Mesenchymal stem cell (in vitro differentiated cells and primary cell): ENCODE data around the gene C19orf33.

ENCODE experiments used
- DNase-seq: peaks from one replicate; pipeline ENCODE4 v3.0.0-alpha.2; 2013
- H2AFZ ChIP-seq: one replicate; pipeline ENCODE4 v1.6.1; 2013; ENCODE audit warnings: low read depth, mild to moderate bottlenecking, control low read depth, inconsistent platforms, low read length, moderate library complexity
- H2AK5ac ChIP-seq: 2 replicates; pipeline ENCODE4 v1.6.1; 2013; ENCODE audit warnings: low read length, moderate library complexity, mild to moderate bottlenecking, inconsistent platforms; ENCODE audit not compliant: severe bottlenecking
- H2BK120ac ChIP-seq: one replicate; pipeline ENCODE4 v1.6.1; 2013; ENCODE audit warnings: low read depth, mild to moderate bottlenecking, inconsistent platforms, low read length, moderate library complexity
- H2BK12ac ChIP-seq, 2 experiments: one replicate each; pipeline ENCODE4 v1.6.1; 2013; ENCODE audit warnings: inconsistent platforms in 2 of 2, low read length in 2 of 2, mild to moderate bottlenecking in 2 of 2, moderate library complexity in 2 of 2, control low read depth in 1 of 2
- H2BK15ac ChIP-seq: one replicate; pipeline ENCODE4 v1.6.1; 2013; ENCODE audit warnings: mild to moderate bottlenecking, low read depth, inconsistent platforms; ENCODE audit not compliant: poor library complexity, severe bottlenecking
- H2BK5ac ChIP-seq: 2 replicates; pipeline ENCODE4 v1.6.1; 2013; ENCODE audit warnings: low read depth, mild to moderate bottlenecking, low read length, control low read depth, inconsistent platforms; ENCODE audit not compliant: poor library complexity, severe bottlenecking
- H3K14ac ChIP-seq, 2 experiments: one replicate each; pipeline ENCODE4 v1.6.1; 2013; ENCODE audit warnings: inconsistent platforms in 2 of 2, low read length in 2 of 2, control low read depth in 1 of 2, mild to moderate bottlenecking in 1 of 2, moderate library complexity in 1 of 2
- H3K18ac ChIP-seq, 2 experiments: one replicate each; pipeline ENCODE4 v1.6.1; 2013; ENCODE audit warnings: inconsistent platforms in 2 of 2, low read length in 2 of 2, control low read depth in 1 of 2, low read depth in 1 of 2, mild to moderate bottlenecking in 1 of 2
- H3K23ac ChIP-seq, 2 experiments: one replicate each; pipeline ENCODE4 v1.6.1; 2013; ENCODE audit warnings: inconsistent platforms in 2 of 2, low read length in 2 of 2, mild to moderate bottlenecking in 2 of 2, moderate library complexity in 2 of 2, control low read depth in 1 of 2
- H3K27ac ChIP-seq: 2 replicates; pipeline ENCODE4 v1.5.1; 2013; ENCODE audit warnings: mild to moderate bottlenecking, moderate library complexity, low read length, control low read depth, inconsistent platforms; ENCODE audit not compliant: poor library complexity, severe bottlenecking
- H3K27me3 ChIP-seq, 2 experiments: 2 replicates each; pipeline versions ENCODE4 v1.6.1 to v1.7.0; 2013; ENCODE audit warnings: low read length in 2 of 2, mild to moderate bottlenecking in 2 of 2, moderate library complexity in 2 of 2, control low read depth in 1 of 2, inconsistent platforms in 1 of 2; ENCODE audit not compliant: control insufficient read depth in 1 of 2, insufficient read depth in 1 of 2
- H3K36me3 ChIP-seq, 2 experiments: 2 replicates each; pipeline versions ENCODE4 v1.6.1 to v1.7.0; 2013; ENCODE audit warnings: low read length in 2 of 2, control low read depth in 1 of 2, inconsistent platforms in 1 of 2, low read depth in 1 of 2, mild to moderate bottlenecking in 1 of 2; ENCODE audit not compliant: insufficient read depth in 2 of 2, control insufficient read depth in 1 of 2
- H3K4ac ChIP-seq, 2 experiments: one replicate each; pipeline ENCODE4 v1.6.1; 2013; ENCODE audit warnings: inconsistent platforms in 2 of 2, low read length in 2 of 2, mild to moderate bottlenecking in 2 of 2, moderate library complexity in 2 of 2, control low read depth in 1 of 2, low read depth in 1 of 2
- H3K4me1 ChIP-seq: 2 replicates; pipeline ENCODE4 v1.6.1; 2013; ENCODE audit warnings: low read depth, low read length, control low read depth; ENCODE audit not compliant: control insufficient read depth, insufficient read depth
- H3K4me2 ChIP-seq: 2 replicates; pipeline ENCODE4 v1.6.1; 2013; ENCODE audit warnings: low read length, mild to moderate bottlenecking, inconsistent platforms; ENCODE audit not compliant: poor library complexity, severe bottlenecking
- H3K4me3 ChIP-seq, 2 experiments: 2 replicates each; pipeline versions ENCODE4 v1.5.1 to v1.7.0; 2013; ENCODE audit warnings: low read length in 2 of 2, mild to moderate bottlenecking in 2 of 2, control low read depth in 1 of 2, low read depth in 1 of 2; ENCODE audit not compliant: insufficient read depth in 1 of 2
- H3K79me1 ChIP-seq: replicated peaks from 2 replicates; pipeline ENCODE4 v1.6.1; 2013; ENCODE audit warnings: mild to moderate bottlenecking, control low read depth, low read length, inconsistent platforms; ENCODE audit not compliant: poor library complexity, severe bottlenecking
- H3K9ac ChIP-seq: 2 replicates; pipeline ENCODE4 v1.7.0; 2013; ENCODE audit warnings: mild to moderate bottlenecking, low read length, moderate library complexity
- H3K9me3 ChIP-seq: 2 replicates; pipeline ENCODE4 v1.7.0; 2013; ENCODE audit warnings: mild to moderate bottlenecking, low read length; ENCODE audit not compliant: control insufficient read depth
- H4K8ac ChIP-seq: one replicate; pipeline ENCODE4 v1.6.1; 2013; ENCODE audit warnings: inconsistent platforms, mild to moderate bottlenecking, low read length, moderate library complexity
- H4K91ac ChIP-seq: one replicate; pipeline ENCODE4 v1.6.1; 2013; ENCODE audit warnings: mild to moderate bottlenecking, low read length, inconsistent platforms
- WGBS: methylation state at CpG from one replicate; pipeline ENCODE4 v1.1.7; 2013; ENCODE audit warnings: mixed read lengths; 5-methylcytosine and 5-hydroxymethylcytosine counted together

C19orf33 gene

GRCh38 chr19:38262585-38263268 is 41.3 kb upstream of the C19orf33 start:
- H2AK5ac ChIP-seq: no peak overlapping the region
- H2BK15ac ChIP-seq: no peak overlapping the region
- H4K8ac ChIP-seq: no peak overlapping the region
- H3K27me3 ChIP-seq: peaks cover 0 to 26% of the 10 kb centered on the region in 2 experiments
- H2BK5ac ChIP-seq: no peak overlapping the region
- no peak overlapping the region for H2BK120ac ChIP-seq
- no peak overlapping the region for H2AFZ ChIP-seq
- H3K9me3 ChIP-seq: no peaks in the 10 kb centered on the region
- H3K79me1 ChIP-seq: no peaks in the 10 kb centered on the region
- WGBS: 100% methylated on average over 6 of the region's 7 CpGs
- no peak overlapping the region for H3K4ac ChIP-seq
- no peak overlapping the region for H4K91ac ChIP-seq
- no peaks in the 10 kb centered on the region for H3K36me3 ChIP-seq
- no peak overlapping the region for H3K18ac ChIP-seq
- H3K14ac ChIP-seq: no peak overlapping the region
- H3K4me1 ChIP-seq: peaks cover 38% of the 10 kb centered on the region
- no peak for DNase-seq
- no peak overlapping the region for H3K23ac ChIP-seq
- no peak overlapping the region for H3K9ac ChIP-seq
- H3K4me2 ChIP-seq: no peak overlapping the region
- no peak overlapping the region for H2BK12ac ChIP-seq
- no peak overlapping the region for H3K4me3 ChIP-seq
- H3K27ac ChIP-seq: no peak overlapping the region

- no peak overlapping the region for H3K14ac ChIP-seq
- H4K8ac ChIP-seq: peak overlapping the region; percentile 95
- peak overlapping the region in 1 of 2 experiments; percentile 66 for H2BK12ac ChIP-seq
- peaks cover 44% of the 10 kb centered on the region for H3K4me1 ChIP-seq
- H3K4me3 ChIP-seq: peak overlapping the region; percentile 74 to 75
- peaks cover 2% of the 10 kb centered on the region for H3K79me1 ChIP-seq
- H2AK5ac ChIP-seq: peak overlapping the region; percentile 50
- peak; percentile 70 for DNase-seq
- H3K27me3 ChIP-seq: peaks cover 0 to 26% of the 10 kb centered on the region in 2 experiments
- H3K4ac ChIP-seq: peak overlapping the region in 1 of 2 experiments; percentile 37
- no peaks in the 10 kb centered on the region for H3K36me3 ChIP-seq
- peak overlapping the region; percentile 96 for H3K4me2 ChIP-seq
- H2BK15ac ChIP-seq: peak overlapping the region; percentile 61
- no peaks in the 10 kb centered on the region for H3K9me3 ChIP-seq
- no peak overlapping the region for H2BK120ac ChIP-seq
- no peak overlapping the region for H3K9ac ChIP-seq
- H2BK5ac ChIP-seq: no peak overlapping the region
- peak overlapping the region; percentile 52 for H3K27ac ChIP-seq
- WGBS: 7% methylated on average over 32 of the region's 34 CpGs
- H4K91ac ChIP-seq: no peak overlapping the region
- H3K18ac ChIP-seq: peak overlapping the region; percentile 52 to 86
- peak overlapping the region; percentile 60 for H2AFZ ChIP-seq
- H3K23ac ChIP-seq: peak overlapping the region in 1 of 2 experiments; percentile 79
Measured at GRCh38 chr19:38263689-38264485, 40.2 kb upstream of the C19orf33 start.

DNA sequence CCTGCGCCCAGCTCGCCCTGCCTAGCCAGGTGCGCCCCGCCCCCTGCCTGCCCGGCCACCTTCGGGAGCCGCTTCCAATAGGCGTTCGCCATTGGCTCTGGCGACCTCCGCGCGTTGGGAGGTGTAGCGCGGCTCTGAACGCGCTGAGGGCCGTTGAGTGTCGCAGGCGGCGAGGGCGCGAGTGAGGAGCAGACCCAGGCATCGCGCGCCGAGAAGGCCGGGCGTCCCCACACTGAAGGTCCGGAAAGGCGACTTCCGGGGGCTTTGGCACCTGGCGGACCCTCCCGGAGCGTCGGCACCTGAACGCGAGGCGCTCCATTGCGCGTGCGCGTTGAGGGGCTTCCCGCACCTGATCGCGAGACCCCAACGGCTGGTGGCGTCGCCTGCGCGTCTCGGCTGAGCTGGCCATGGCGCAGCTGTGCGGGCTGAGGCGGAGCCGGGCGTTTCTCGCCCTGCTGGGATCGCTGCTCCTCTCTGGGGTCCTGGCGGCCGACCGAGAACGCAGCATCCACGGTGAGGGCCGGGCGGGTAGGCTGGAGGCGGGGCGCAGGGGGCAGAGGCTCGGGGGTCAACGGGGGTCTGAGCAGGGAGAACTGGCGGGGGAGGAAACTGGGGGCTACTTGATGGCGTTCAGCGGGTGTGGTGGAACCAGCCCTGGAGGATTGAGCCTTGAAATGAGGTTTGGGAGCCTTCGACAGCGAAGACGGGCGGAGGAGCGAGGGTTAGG is 39.4 kb upstream of the C19orf33 start, which contains the start of gene SPINT2:
Gene SPINT2, plus strand, starts transcription at position 88 of the 727 bp plus-strand sequence. Its CDS starts 320 bp downstream, at position 408.
- 8% methylated on average over 61 of the region's 78 CpGs for WGBS
- peak within 1 kb of the TSS in 1 of 2 experiments; percentile 19 for H3K14ac ChIP-seq
- H3K23ac ChIP-seq: peak within 1 kb of the TSS; percentile 79 to 80
- H3K79me1 ChIP-seq: peaks cover 2% of the 10 kb centered on the region
- H3K9ac ChIP-seq: no peak within 1 kb of the TSS
- peak within 1 kb of the TSS; percentile 67 for H4K91ac ChIP-seq
- peak within 1 kb of the TSS; percentile 62 for H2BK15ac ChIP-seq
- H2AFZ ChIP-seq: peak within 1 kb of the TSS; percentile 60
- peak within 1 kb of the TSS; percentile 50 for H2AK5ac ChIP-seq
- H3K27ac ChIP-seq: peak within 1 kb of the TSS; percentile 75
- H3K9me3 ChIP-seq: no peaks in the 10 kb centered on the region
- H3K4ac ChIP-seq: peak within 1 kb of the TSS; percentile 37 to 60
- H4K8ac ChIP-seq: peak within 1 kb of the TSS; percentile 95
- H3K4me1 ChIP-seq: peaks cover 44% of the 10 kb centered on the region
- peak within 1 kb of the TSS; percentile 74 to 75 for H3K4me3 ChIP-seq
- H3K4me2 ChIP-seq: peak within 1 kb of the TSS; percentile 96
- H3K27me3 ChIP-seq: peaks cover 0 to 26% of the 10 kb centered on the region in 2 experiments
- H2BK5ac ChIP-seq: peak within 1 kb of the TSS; percentile 35
- no peaks in the 10 kb centered on the region for H3K36me3 ChIP-seq
- peak within 1 kb of the TSS; percentile 64 to 66 for H2BK12ac ChIP-seq
- peak within 1 kb of the TSS; percentile 52 to 86 for H3K18ac ChIP-seq
- peak within 1 kb of the TSS; percentile 73 for H2BK120ac ChIP-seq
- no peak for DNase-seq
